COLO668 (cell line): ENCODE measurements around the gene FFAR1.
A peak's percentile ranks its signal among the peaks of the same experiment; 100 is the strongest.

Experiments used
- DNase-seq: peaks from one replicate; lab custom pipeline; 2025; ENCODE audit not compliant: unreplicated experiment; lab: John Stamatoyannopoulos, UW

FFAR1 gene

GRCh38 chr19:35347171-35347929, at the start of gene FFAR1:
TSS of gene FFAR1 (plus strand) at chr19:35347902. CDS start at chr19:35351552, 3,650 bp downstream.
- no peak for DNase-seq

GRCh38 chr19:35297922-35298321, 49.8 kb upstream of the FFAR1 start:
- DNase-seq = no peak

- no peak for DNase-seq
These were observed 49.1 kb upstream of the FFAR1 start for GRCh38 chr19:35298561-35298972.

- no peak for DNase-seq
These were observed 48.0 kb upstream of the FFAR1 start for GRCh38 chr19:35299523-35300338.

- DNase-seq = no peak
These were observed 47.4 kb upstream of the FFAR1 start for GRCh38 chr19:35300339-35300649.

GRCh38 chr19:35301961-35302360, 45.7 kb upstream of the FFAR1 start:
- no peak for DNase-seq

- no peak for DNase-seq
These were observed 45.3 kb upstream of the FFAR1 start for GRCh38 chr19:35302446-35302845.

GRCh38 chr19:35303357-35303915, 44.3 kb upstream of the FFAR1 start:
- no peak for DNase-seq

- no peak for DNase-seq
These were observed 43.7 kb upstream of the FFAR1 start for GRCh38 chr19:35304036-35304435.

- DNase-seq = no peak
These were observed 42.5 kb upstream of the FFAR1 start for GRCh38 chr19:35305181-35305580.

GRCh38 chr19:35306473-35307246, 41.0 kb upstream of the FFAR1 start:
- peak; percentile 9 for DNase-seq

- DNase-seq = no peak
These were observed 39.8 kb upstream of the FFAR1 start for GRCh38 chr19:35307931-35308330.

GRCh38 chr19:35308910-35309309, 38.8 kb upstream of the FFAR1 start:
- no peak for DNase-seq

GRCh38 chr19:35309481-35310279, 38.0 kb upstream of the FFAR1 start:
- no peak for DNase-seq

GRCh38 chr19:35310331-35310730, 37.4 kb upstream of the FFAR1 start:
- no peak for DNase-seq

GRCh38 chr19:35310811-35311465, 36.8 kb upstream of the FFAR1 start:
- no peak for DNase-seq

- no peak for DNase-seq
These were observed 35.6 kb upstream of the FFAR1 start for GRCh38 chr19:35311901-35312665.

- DNase-seq = no peak
These were observed 34.1 kb upstream of the FFAR1 start for GRCh38 chr19:35313587-35313986.

- no peak for DNase-seq
These were observed 33.7 kb upstream of the FFAR1 start for GRCh38 chr19:35314031-35314430.
